Upper lobe of right lung (tissue), 1 donor: ENCODE measurements around the gene INO80. TPM values are rescaled to one million over a fixed set of nuclear protein-coding genes. Genes with fewer than 3 reads are reported as not detected.
"Not testable (repeated sequence)": the region's sequence is repeated elsewhere in the genome, so short reads cannot be mapped to it uniquely, and the experiment has no call there.

Source experiments
- ATAC-seq: fragments of 200-7000 bp; cut with Tn5 transposase; one replicate; pipeline ENCODE4 v1.9.1; 2020; ENCODE audit warnings: mild to moderate bottlenecking, moderate library complexity
- DNase-seq: peaks from one replicate; pipeline ENCODE4 v3.0.0-alpha.2; 2020
- H3K27ac ChIP-seq: fragments of 200-600 bp; one replicate; pipeline ENCODE4 v1.8.0; 2022
- H3K27me3 ChIP-seq: fragments of 200-600 bp; one replicate; pipeline ENCODE4 v1.8.0; 2022; ENCODE audit warnings: mild to moderate bottlenecking
- H3K36me3 ChIP-seq: fragments of 200-600 bp; one replicate; pipeline ENCODE4 v1.8.0; 2022
- H3K4me1 ChIP-seq: fragments of 200-600 bp; one replicate; pipeline ENCODE4 v1.8.0; 2022
- H3K4me3 ChIP-seq: fragments of 200-600 bp; one replicate; pipeline ENCODE4 v1.8.0; 2022; ENCODE audit warnings: mild to moderate bottlenecking
- H3K9me3 ChIP-seq: fragments of 200-600 bp; one replicate; pipeline ENCODE4 v1.8.0; 2022
- CTCF ChIP-seq: fragments of 200-600 bp; IDR thresholded peaks from one replicate; pipeline ENCODE4 v1.8.0; 2022; ENCODE audit warnings: antibody characterized with exemption
- intact Hi-C: fragments of 100-400 bp; cut with DNase I; formaldehyde crosslinking; loops from one replicate; pipeline ENCODE4 v1.11.0; 2022
- total RNA-seq: library from RNA; stranded (reverse); fragmentation: NEBNext Ultra II Directional; extraction: Animal tissue kit (Norgen Biotek cat#: 25700); gene quantifications from one replicate; pipeline ENCODE4 v1.2.1, GENCODE V29; 2021
- donor health status: DM: no; HTN: yes; CAD: no; lungs with severe emphysema.

Gene INO80
- total RNA-seq, 1 donor from 2014 or later: 35.6 TPM

GRCh38 chr15:40956541-40956982 lies 159.5 kb downstream of the INO80 start:
- no peak for ATAC-seq
- no peak for DNase-seq
- Histone ChIP-seq H3K27me3 (no peaks in the 10 kb centered on the region), H3K9me3 (no peaks in the 10 kb centered on the region), H3K27ac (no peak overlapping the region), H3K4me3 (no peak overlapping the region), H3K36me3 (no peaks in the 10 kb centered on the region), H3K4me1 (peaks cover 15% of the 10 kb centered on the region)
- no peak for TF ChIP-seq CTCF
- intact Hi-C loops: loop anchor here (10.0 kb wide), 1 partner anchor 58 kb away; no protein-coding TSS in a partner anchor

- H3K4me1 ChIP-seq: peaks cover 14% of the 10 kb centered on the region
- no peaks in the 10 kb centered on the region for H3K9me3 ChIP-seq
- H3K4me3 ChIP-seq: no peak overlapping the region
- no peak for TF ChIP-seq CTCF
- H3K36me3 ChIP-seq: no peaks in the 10 kb centered on the region
- DNase-seq (no peak), ATAC-seq (no peak)
- intact Hi-C loops: loop anchor here (10.0 kb wide), 1 partner anchor 59 kb away; no protein-coding TSS in a partner anchor
- H3K27ac ChIP-seq: no peak overlapping the region
- no peaks in the 10 kb centered on the region for H3K27me3 ChIP-seq
These were observed 160.0 kb downstream of the INO80 start for GRCh38 chr15:40955930-40956540.

GRCh38 chr15:40955141-40955903 lies 160.8 kb downstream of the INO80 start:
- DNase-seq (no peak), ATAC-seq (no peak)
- intact Hi-C loops: loop anchor here (10.0 kb wide), 1 partner anchor 59 kb away; no protein-coding TSS in a partner anchor
- no peak for TF ChIP-seq CTCF
- H3K4me3 ChIP-seq: no peak overlapping the region
- no peaks in the 10 kb centered on the region for H3K9me3 ChIP-seq
- H3K27ac ChIP-seq: no peak overlapping the region
- no peaks in the 10 kb centered on the region for H3K27me3 ChIP-seq
- H3K4me1 ChIP-seq: peaks cover 7% of the 10 kb centered on the region
- no peaks in the 10 kb centered on the region for H3K36me3 ChIP-seq

- ATAC-seq, H3K27ac ChIP-seq, H3K27me3 ChIP-seq, H3K36me3 ChIP-seq, DNase-seq, H3K9me3 ChIP-seq: not testable (repeated sequence)
- intact Hi-C loops: loop anchor here (10.0 kb wide), 1 partner anchor 60 kb away; no protein-coding TSS in a partner anchor
- H3K4me3 ChIP-seq: peak overlapping the region; percentile 71
- H3K4me1 ChIP-seq: peaks cover 12% of the 10 kb centered on the region
These were observed 161.8 kb downstream of the INO80 start for GRCh38 chr15:40954158-40954848.

- Histone ChIP-seq H3K36me3 (no peaks in the 10 kb centered on the region), H3K27me3 (no peaks in the 10 kb centered on the region), H3K4me1 (peaks cover 16% of the 10 kb centered on the region), H3K9me3 (no peaks in the 10 kb centered on the region), H3K4me3 (peak overlapping the region; percentile 71), H3K27ac (peak overlapping the region; percentile 47)
- DNase-seq (no peak), ATAC-seq (no peak)
- no peak for TF ChIP-seq CTCF
- intact Hi-C loops: loop anchor here (10.0 kb wide), 1 partner anchor 61 kb away; no protein-coding TSS in a partner anchor
These were observed 162.4 kb downstream of the INO80 start for GRCh38 chr15:40953713-40954074.
